Stomach (tissue), 9 donors: ENCODE measurements around the gene SLC17A2. TPM values are rescaled to one million over a fixed set of nuclear protein-coding genes. Genes with fewer than 3 reads are reported as not detected.

ENCODE experiments used
- DNase-seq, 2 donors: peaks; one replicate each; pipeline versions ENCODE4 v3.0.0 to v3.0.0-alpha.2; 2013 to 2019
- H3K27ac ChIP-seq, 5 donors: fragments of 200-600 bp in 4 of 5; sonication (generic) in 4 of 5; one replicate each; pipeline ENCODE4 v1.5.1; 2013 to 2019; ENCODE audit warnings: mild to moderate bottlenecking in 1 of 5, moderate library complexity in 1 of 5
- H3K27me3 ChIP-seq, 3 donors: fragments of 200-600 bp; sonication (generic); one replicate each; pipeline ENCODE4 v1.5.1; 2017 to 2019; ENCODE audit warnings: mixed run types in 1 of 3
- H3K36me3 ChIP-seq, 4 donors: fragments of 200-600 bp; sonication (generic); 1 replicate in 3 of 4; 2 replicates in 1 of 4; pipeline ENCODE4 v1.5.1; 2016 to 2019
- H3K4me1 ChIP-seq, 4 donors: fragments of 200-600 bp; sonication (generic); one replicate each; pipeline ENCODE4 v1.5.1; 2016 to 2019
- H3K4me3 ChIP-seq, 4 donors: fragments of 200-600 bp; sonication (generic) in 3 of 4; one replicate each; pipeline ENCODE4 v1.5.1; 2016 to 2019; ENCODE audit warnings: mild to moderate bottlenecking in 1 of 4
- H3K9me3 ChIP-seq, 4 donors: fragments of 200-600 bp; sonication (generic); one replicate each; pipeline ENCODE4 v1.5.1; 2016 to 2019
- CTCF ChIP-seq, 7 experiments: fragments of 450-650 bp in 4 of 7; fragments of 200-600 bp in 3 of 7; sonication (generic) in 3 of 7; IDR thresholded peaks; one replicate each; pipeline ENCODE4 v1.5.1; 2016 to 2019; ENCODE audit warnings: antibody characterized with exemption in 7 of 7, control low read depth in 2 of 7, mild to moderate bottlenecking in 1 of 7
- EP300 ChIP-seq: sonication (generic); formaldehyde crosslinking; IDR thresholded peaks from one replicate; pipeline ENCODE4 v1.6.1; 2017; ENCODE audit warnings: antibody characterized with exemption
- POLR2A ChIP-seq, 4 donors: fragments of 450-650 bp; IDR thresholded peaks; one replicate each; pipeline ENCODE4 v1.6.1; 2016; ENCODE audit warnings: antibody characterized with exemption in 4 of 4, control low read depth in 2 of 4, mild to moderate bottlenecking in 1 of 4, moderate library complexity in 1 of 4
- POLR2AphosphoS5 ChIP-seq, 3 donors: sonication (generic); formaldehyde crosslinking; IDR thresholded peaks; one replicate each; pipeline ENCODE4 v1.6.1; 2016; ENCODE audit warnings: antibody characterized with exemption in 3 of 3
- WGBS, 5 donors: extraction: QIAGEN DNeasy Blood & Tissue Kit in 3 of 5; methylation state at CpG; one replicate each; pipeline versions ENCODE4 v1.1.5 to v1.1.7; 2013 to 2018; 5-methylcytosine and 5-hydroxymethylcytosine counted together
- intact Hi-C: fragments of 100-400 bp; cut with DNase I; formaldehyde crosslinking; loops from one replicate; pipeline ENCODE4 v1.15.1; 2023; ENCODE audit warnings: low total_unique reads
- polyA plus RNA-seq, 3 donors: library from polyadenylated mRNA; stranded (reverse); fragments of 200-250 nt; gene quantifications; one replicate each; pipeline ENCODE4 v1.2.3, GENCODE V29; 2013
- total RNA-seq, 5 donors: library from RNA; depleted of rRNA; stranded (reverse); fragments of >200 nt; gene quantifications; one replicate each; pipeline versions ENCODE4 v1.1.0 to v1.2.3, GENCODE V29; 2014 to 2016
- donor health status: healthy with polysubstance abuse.
- donor health status: Bipolar disorder and iron deficiency.
- donor health status: healthy.

SLC17A2 gene
- total and polyA plus RNA-seq, 8 donors = not detected

GRCh38 chr6:25916789-25917490 lies 13.6 kb downstream of the SLC17A2 start:
- Histone ChIP-seq H3K4me1 (no peaks in the 10 kb centered on the region), H3K4me3 (no peak overlapping the region), H3K27me3 (no peaks in the 10 kb centered on the region), H3K9me3 (no peaks in the 10 kb centered on the region), H3K27ac (no peak overlapping the region), H3K36me3 (no peaks in the 10 kb centered on the region)
- no peak for DNase-seq
- intact Hi-C loops = no loop called here
- WGBS, 5 donors = 67 to 79% (median 70%) methylated on average over 7 of the region's 7 CpGs
- TF ChIP-seq POLR2A (IDR thresholded peaks at IDR 0.05) = no peak
- TF ChIP-seq CTCF (IDR thresholded peaks at IDR 0.05) = no peak
- TF ChIP-seq POLR2AphosphoS5 (IDR thresholded peaks at IDR 0.05) = no peak
- no peak for TF ChIP-seq EP300

GRCh38 chr6:25916330-25916729 lies 14.2 kb downstream of the SLC17A2 start:
- intact Hi-C loops = no loop called here
- Histone ChIP-seq H3K27me3 (no peaks in the 10 kb centered on the region), H3K4me3 (no peak overlapping the region), H3K9me3 (no peaks in the 10 kb centered on the region), H3K4me1 (no peaks in the 10 kb centered on the region), H3K36me3 (no peaks in the 10 kb centered on the region), H3K27ac (no peak overlapping the region)
- no peak for DNase-seq
- whole genome bisulfite sequencing, 5 donors = 73 to 86% (median 80%) methylated on average over 3 of the region's 3 CpGs
- TF ChIP-seq POLR2A (IDR thresholded peaks at IDR 0.05) (no peak), CTCF (IDR thresholded peaks at IDR 0.05) (no peak), EP300 (no peak), POLR2AphosphoS5 (IDR thresholded peaks at IDR 0.05) (no peak)

GRCh38 chr6:25913741-25914140 lies 16.8 kb downstream of the SLC17A2 start:
- TF ChIP-seq POLR2A (IDR thresholded peaks at IDR 0.05) (no peak), EP300 (no peak), POLR2AphosphoS5 (IDR thresholded peaks at IDR 0.05) (no peak), CTCF (IDR thresholded peaks at IDR 0.05) (no peak)
- no peak for DNase-seq
- H3K36me3 ChIP-seq = no peaks in the 10 kb centered on the region
- no peaks in the 10 kb centered on the region for H3K9me3 ChIP-seq
- no peaks in the 10 kb centered on the region for H3K27me3 ChIP-seq
- 65 to 90% (median 76%) methylated on average over 3 of the region's 3 CpGs for WGBS, 5 donors
- intact Hi-C loops = no loop called here
- H3K4me1 ChIP-seq = no peaks in the 10 kb centered on the region
- H3K27ac ChIP-seq = no peak overlapping the region
- no peak overlapping the region for H3K4me3 ChIP-seq

- TF ChIP-seq EP300 (no peak), POLR2AphosphoS5 (IDR thresholded peaks at IDR 0.05) (no peak), POLR2A (IDR thresholded peaks at IDR 0.05) (no peak), CTCF (IDR thresholded peaks at IDR 0.05) (no peak)
- Histone ChIP-seq H3K36me3 (no peaks in the 10 kb centered on the region), H3K27me3 (peaks cover 0 to 2% (median 0%) of the 10 kb centered on the region in 3 donors), H3K4me1 (no peaks in the 10 kb centered on the region), H3K9me3 (no peaks in the 10 kb centered on the region), H3K4me3 (no peak overlapping the region), H3K27ac (no peak overlapping the region)
- WGBS, 5 donors = 44 to 57% (median 51%) methylated on average over 4 of the region's 4 CpGs
- DNase-seq = no peak
- intact Hi-C loops = no loop called here
Observed at GRCh38 chr6:25911351-25911750, 19.1 kb downstream of the SLC17A2 start.
